Hindlimb muscle (tissue), 1 donor: ENCODE data around the gene DGKI. TPM values are rescaled to one million over a fixed set of nuclear protein-coding genes. Genes with fewer than 3 reads are reported as not detected.
"Not testable (repeated sequence)": the region's sequence is repeated elsewhere in the genome, so short reads cannot be mapped to it uniquely, and the experiment has no call there.

ENCODE experiments used
- DNase-seq: peaks from one replicate; pipeline ENCODE4 v3.0.0-alpha.2; 2013
- polyA plus RNA-seq: library from polyadenylated mRNA; unstranded; fragments of 120-200 nt; gene quantifications from one replicate; pipeline ENCODE4 v1.2.1, GENCODE V29; 2013; ENCODE audit not compliant: insufficient read length

The DGKI gene
- polyA plus RNA-seq, 1 donor: 0.61 TPM

DNA sequence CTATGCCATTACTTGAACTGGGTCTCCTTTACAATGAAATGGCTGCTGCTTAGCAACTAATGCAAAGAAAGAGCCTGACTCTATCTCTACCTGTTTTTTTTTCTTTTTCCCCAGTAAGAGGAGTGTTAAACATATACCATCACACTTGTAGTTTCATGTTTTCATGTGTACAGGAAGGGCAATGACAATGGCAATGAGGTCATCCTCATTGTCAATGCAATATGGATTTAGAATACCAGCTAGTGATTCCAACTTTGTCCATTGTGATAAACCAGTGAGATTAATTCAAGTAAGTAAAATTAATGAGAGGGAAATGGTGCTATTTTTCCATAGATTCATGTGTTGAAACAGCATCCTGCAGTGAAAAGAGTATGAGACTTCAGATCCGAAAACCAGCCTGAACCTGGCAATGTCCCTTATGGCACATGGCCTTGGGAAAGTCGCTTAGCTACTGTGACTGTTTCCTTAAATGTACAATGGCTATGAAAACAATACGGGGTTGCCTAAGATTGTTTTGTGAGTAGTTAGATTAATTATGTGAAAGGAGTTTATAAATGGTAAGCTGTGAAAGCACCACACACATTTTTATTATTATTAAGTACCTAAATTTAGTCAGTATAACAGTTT, 11.2 kb downstream of the DGKI start:
- DNase-seq: no peak

DNA sequence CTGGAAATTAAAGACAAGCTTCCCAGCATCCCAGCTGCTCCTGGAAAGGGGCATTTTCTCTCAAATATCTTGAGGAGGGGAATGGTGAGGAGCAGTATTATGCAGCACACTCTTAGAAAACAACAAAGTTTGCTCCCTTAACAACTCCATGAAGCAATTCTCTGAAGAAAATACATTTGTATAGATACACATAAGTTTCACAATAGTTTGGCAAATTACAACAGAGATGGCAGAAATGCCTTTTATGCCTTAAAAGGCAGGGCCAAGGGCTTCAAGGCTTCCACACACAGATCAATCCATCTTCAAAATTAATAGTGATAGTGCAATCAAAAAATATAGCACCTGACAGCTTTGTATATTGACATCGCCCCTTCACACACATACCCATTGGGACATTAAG, 12.2 kb downstream of the DGKI start:
- no peak for DNase-seq

DNA sequence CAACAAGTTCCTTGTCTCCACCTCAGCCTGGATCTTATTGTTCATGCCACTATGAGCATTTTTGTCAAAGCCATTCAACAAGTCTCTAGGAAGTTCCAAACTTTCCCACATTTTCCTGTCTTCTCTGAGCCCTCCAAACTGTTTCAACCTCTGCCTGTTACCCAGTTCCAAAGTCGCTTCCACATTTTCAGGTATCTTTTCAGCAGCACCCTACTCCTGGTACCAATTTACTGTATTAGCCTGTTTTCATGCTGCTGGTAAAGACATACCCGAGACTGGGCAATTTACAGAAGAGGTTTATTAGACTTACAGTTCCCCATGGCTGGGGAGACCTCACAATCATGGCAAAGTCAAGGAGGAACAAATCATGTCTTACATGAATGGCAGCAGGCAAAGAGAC, 13.8 kb downstream of the DGKI start:
- not testable (repeated sequence) for DNase-seq

DNA sequence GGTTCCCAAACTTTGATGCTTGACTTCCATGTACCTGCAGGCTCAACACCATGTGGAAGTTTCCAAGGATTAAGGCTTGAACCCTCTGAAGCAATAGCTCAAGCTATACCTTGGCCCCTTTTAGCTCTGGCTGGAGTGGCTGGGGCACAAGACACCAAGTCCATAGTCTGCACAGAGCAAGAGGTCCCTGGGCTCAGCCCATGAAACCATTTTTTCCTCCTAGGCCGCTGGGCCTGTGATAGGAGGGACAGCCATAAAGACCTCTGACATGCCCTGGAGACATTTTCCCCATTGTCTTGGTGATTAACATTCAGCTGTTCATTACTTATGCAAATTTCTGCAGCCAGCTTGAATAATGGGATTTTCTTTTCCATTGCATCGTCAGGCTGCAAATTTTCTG, 14.4 kb downstream of the DGKI start:
- DNase-seq: no peak

DNA sequence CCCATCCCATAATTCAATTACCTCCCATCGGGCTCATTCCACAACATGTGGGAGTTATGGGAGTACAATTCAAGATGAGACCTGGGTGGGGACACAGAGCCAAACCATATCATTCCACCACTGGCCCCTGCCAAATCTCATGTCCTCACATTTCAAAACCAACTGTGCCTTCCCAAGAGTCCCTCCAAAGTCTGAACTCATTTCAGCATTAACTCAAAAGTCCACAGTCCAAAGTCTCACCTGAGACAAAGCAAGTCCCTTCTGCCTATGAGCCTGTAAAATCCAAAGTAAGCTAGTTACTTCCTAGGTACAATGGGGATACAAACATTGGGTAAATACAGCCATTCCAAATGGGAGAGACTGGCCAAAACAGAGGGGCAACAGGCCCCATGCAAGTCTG, 15.2 kb downstream of the DGKI start:
- DNase-seq: not testable (repeated sequence)

DNA sequence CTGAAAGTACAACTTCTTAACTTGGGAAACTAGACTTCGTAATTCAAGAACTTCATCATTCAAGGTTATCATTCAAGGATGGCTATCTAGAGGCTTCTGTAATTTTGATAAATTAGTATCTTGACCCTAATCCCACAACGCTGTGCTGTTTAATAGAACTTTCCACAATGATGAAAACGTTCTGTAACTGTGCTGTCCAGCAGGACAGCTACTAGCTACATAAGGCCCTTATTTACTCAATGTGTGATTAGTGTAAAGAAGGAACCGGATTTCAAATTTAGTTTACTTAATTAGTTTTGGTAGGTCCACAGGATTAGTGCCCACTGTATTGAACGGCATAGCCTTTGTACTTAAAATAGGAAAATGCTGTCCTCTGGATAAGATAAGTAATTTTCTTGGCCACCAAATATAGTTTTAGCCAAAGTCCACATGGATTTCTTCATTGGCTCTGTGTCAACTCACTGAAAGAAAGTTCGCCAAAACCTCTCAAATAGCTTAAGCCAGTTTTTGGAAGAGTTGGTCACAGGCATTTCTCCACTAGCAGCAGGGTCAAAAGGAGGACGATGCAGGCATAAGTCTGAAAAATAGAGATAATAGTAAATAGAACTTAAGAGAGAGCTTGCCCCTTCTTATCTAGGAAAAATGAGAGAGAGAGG, 17.3 kb downstream of the DGKI start:
- no peak for DNase-seq

DNA sequence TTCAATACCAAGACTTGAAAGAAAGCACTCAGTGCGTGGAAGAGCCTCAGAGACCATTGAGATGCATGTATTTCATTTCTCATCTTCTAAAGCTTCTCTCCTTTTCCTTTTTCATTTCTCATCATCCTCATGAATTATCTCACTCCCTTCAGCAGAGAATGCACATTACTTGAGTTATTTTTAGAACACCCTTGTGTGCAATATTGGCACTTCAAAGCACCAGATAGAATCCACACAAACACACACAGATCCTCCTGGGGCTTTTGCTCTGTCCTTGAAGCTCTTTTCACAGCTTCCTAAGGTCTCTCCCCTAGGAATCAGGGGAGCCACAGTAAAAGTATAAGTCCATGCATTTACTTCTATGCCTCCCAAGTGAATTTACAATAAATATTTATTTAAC, 18.3 kb downstream of the DGKI start:
- DNase-seq: no peak

DNA sequence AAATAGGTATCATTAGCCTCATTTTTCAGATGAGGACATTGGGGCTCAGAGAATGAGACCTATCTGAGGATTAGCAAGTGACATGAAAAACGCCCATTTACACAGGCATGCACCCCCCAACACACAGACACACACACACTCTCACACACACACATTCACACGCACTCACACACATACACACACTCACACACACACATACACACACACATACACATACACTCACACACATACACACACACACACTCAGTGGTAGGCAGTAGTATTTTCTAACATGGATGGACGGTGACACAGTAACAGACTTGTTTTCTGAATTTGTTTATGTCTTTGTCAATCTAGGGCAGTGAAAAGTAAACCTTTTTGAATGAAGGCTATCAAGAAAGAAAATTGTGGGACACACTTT, 21.3 kb downstream of the DGKI start:
- DNase-seq: no peak

DNA sequence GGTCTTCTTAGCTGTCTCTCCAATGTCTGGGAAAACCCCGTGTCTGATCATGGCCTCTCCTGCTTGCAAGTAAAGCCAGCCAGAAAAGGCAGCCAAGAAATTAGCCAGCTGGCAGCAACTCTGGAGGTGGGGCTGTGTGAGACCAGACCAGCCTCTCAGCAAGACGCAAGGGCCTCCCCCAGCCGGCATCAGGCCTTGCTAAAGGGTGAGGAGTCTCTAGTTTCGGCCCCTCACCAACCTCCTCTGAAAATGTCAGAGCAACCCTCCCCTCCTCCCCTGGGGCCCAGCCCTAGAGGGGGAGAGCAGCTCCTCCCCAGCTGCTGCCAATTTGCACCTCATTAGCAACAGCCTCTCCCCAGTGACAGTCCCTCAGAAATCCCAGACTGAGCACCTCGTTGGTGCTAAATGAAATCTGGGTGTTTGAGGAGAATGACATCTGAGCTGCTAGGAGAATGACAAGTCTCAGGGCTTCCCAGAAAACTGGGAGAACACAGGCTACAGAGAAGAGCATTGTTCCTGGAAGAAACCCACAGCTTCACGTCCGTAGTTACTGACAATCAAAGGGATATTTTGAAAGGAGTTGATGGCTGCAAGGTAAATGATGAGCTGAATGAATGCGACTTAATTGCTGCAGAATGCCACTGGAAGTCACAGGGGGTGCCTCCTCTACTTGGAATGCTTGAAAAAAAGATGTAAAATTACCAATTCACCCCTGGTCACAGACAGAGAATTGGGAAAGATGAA, 25.9 kb downstream of the DGKI start:
- DNase-seq: peak; percentile 80

DNA sequence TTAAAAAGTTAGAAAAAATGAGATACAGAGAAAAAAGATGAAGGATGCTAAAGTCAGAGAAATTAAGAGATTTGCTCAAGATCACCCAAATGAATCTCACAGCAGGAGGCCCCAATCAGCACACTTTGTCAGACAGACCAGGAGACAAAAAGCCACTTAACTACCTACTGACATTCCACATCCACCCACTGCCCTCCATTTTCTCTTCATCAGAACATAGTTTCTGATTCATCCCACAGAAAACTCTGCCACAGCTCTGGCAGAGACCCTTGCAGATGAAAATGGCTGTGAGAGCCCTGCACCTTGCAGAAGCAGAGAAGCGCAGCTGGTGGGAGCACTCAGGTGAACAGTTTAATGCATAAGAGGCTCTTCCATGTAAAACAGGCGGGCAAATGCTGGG, 26.6 kb downstream of the DGKI start:
- no peak for DNase-seq

DNA sequence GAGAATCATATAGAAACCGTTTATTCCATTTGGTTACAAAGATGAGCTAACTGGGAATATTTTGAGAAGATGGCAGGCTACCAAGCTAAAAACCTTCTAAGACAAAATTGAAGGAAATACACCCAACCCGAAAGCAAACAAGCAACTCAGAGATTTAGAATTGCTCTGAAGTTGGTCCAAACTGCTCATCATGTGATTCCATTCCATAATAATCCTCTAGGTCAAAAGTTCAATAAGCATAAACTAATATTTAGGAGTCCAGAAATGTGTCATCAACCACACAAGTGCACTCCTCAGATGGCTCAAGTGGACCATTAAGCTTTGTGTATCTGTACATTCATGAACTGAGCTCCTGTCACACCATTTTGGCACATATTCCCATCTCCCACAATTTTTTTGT, 28.7 kb downstream of the DGKI start:
- no peak for DNase-seq

DNA sequence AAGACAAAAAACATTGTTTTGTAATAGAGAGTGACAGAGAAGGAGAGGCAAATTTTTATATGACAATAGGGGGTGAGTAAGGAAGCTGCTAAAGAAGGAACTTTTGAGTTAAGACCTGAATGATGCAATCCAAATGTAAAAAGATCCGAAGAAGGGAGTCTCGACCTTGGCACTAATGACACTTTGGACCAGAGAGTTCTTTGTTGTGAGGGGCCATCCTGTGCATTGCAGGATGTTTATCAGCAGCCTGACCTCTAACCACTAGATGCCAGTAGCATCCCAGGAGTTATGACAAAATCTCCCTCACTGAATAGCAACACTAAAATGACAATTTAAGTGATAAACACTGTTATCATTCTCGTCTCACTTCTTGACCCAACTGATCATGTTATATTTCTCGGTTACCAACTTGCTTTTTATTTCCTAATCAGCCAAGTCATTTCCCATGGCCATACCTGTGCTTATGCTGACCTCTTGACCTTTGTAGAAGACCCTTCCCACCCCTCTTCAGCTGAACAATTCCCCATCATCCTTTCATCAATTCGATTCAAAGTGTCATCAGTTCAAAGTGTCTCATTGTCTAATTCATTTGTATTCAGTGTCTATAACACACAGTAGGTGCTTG, 30.0 kb downstream of the DGKI start:
- no peak for DNase-seq

DNA sequence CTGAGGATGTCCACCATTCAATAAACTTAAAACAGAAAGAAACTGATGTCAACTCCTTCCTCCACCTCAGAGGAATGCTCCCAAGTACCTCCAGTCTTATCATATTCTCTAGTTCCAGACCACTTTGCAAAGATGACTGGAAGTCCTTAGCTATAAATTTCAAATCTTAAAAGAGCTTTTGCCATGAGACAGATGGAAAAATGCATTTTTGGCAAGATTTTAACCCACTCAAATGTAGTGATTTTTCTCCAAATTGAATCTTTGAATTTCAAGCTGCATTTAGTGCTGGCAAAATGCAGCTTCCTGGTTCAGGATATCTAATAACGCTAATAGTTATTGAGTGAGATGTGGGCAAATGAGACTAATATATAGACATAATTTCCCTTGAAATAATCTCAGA, 33.2 kb downstream of the DGKI start:
- DNase-seq: no peak

DNA sequence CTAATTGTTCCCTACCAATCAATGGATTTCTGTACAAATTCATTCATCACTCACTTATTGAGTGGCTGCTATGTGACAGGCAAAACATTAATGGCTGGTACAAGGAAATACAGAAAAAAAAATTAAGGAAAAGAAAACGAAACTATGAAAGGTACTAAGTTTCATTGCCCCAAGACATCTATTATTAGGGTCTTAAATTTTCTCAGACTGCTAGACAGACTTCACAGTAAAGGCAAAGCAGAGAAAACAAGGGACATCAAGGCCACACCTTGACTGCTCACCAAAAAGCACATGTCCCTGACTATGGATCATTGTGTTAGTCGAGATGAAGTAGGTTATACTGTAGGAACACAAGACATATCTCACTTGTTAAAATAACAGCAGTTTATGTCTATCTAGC, 36.5 kb downstream of the DGKI start:
- DNase-seq: no peak

DNA sequence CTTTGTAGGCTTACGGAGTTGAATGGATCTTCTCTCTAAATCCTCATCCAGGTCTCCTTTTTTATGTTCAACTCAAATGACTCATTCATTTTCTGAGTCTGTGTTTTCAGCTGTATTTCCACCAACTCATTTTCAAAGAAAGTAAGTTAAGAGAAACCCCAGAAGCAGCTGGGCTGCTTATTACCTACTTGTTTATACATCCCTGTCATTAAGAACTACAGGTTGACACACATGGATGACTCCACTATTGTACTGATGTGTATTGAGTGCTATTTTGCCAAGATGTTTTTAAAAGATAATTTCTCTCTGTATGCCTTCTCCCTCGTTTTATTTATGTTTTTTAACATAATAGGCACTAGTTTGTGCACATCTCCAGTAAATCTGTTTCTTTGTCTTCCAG, 41.9 kb downstream of the DGKI start:
- DNase-seq: no peak

DNA sequence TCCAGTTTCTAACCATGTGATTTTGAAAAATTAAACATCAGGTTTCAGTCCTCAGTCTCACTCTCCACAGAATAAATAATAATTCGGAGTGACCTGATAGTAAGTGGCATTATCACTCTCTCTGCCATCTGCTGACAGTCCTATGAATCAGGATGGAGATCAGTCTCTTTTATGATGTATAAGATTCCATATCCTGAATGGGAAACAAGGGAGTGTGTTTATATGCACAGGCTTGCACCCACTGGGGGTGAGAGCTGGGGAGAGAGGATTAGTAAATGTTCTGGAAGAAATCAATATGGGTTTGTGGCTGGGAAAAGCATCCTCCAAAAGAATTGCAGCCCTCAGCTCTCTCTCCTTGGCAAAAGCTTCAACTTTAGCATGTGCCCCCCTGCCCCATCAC, 45.3 kb downstream of the DGKI start:
- no peak for DNase-seq

DNA sequence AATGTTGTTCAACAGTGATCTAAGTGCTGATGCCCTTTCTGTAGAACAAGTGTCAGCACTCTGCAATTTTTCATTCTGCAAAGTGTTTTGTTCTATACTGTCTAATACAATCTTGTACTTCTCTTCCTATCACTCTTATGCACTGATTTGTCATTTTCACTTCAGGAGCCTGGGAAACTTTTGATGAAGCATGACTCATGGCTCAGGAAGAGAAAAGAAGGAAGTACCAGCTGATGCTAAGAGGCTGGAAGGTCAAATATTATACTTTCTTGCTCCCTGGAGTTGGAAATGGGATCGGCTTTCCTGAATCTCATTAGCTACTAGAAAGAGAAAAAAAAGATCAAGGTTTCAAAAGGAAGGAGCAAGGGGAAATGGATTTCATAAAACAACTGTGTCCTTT, 45.8 kb downstream of the DGKI start:
- no peak for DNase-seq

DNA sequence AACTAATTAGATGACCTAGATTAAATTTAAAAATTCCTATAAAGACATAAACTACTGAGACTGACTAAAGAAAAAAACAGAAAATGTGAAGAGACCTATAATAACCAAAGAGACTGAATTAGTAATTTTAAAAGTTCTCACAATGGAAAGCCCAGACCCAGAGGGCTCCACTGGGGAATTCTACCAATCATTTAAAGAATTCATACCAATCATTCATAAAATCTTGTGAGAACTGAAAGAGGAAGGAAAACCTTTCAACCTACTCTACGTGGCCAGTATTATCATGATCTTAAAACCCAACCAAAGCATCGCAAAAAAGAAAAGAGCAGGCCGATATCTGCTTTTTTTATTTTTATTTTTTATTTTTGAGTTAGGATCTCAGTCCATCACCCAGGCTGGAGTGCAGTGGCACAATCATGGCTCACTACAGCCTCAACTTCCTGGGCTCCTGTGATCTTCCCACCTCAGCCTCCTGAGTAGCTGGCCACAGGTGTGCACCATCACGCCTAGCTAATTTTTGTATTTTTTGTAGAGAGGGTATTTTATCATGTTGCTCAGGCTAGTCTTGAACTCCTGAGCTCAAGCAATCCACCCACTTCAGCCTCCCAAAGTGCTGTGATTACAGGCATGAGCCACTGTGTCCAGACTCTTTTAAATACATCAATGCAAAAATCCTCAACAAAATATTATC, 48.6 kb downstream of the DGKI start:
- DNase-seq: no peak

DNA sequence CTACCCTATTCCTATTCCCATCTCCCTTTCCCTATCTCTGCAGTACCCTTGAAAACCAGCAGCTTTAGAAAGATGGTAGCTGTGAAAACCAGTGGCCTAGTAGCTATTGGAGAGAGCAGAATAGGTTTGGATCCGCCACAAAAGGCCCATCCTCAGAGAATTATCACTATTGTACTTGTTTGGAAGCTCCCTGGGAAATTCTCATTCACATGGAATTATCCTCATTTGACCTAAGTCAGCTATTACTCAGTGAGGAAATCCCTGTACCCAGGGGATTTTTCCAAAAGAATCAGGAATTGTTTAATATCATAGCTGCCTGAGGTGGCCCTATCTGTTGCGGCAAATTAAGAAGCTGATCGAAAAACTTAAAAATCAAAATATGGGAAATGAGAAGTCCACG, 51.6 kb downstream of the DGKI start:
- no peak for DNase-seq

DNA sequence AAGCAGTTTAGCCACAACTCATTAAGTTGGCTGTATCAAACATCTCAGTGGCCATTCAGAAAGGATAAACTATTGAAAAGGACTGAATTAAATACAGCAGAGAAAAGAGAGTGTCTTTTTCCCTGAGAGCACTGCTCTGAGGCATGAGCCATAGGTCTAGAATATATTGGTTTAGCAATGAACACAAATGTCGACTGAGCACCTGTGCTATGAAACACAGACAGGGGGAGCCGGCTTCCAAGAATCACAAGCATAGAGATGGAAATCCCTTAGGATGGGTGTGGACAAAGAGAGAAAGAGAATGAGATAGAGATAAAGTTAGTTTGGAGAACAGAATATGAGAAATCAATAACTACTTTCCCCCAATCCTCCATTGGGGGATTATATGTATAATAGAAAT, 54.8 kb downstream of the DGKI start:
- DNase-seq: no peak

DNA sequence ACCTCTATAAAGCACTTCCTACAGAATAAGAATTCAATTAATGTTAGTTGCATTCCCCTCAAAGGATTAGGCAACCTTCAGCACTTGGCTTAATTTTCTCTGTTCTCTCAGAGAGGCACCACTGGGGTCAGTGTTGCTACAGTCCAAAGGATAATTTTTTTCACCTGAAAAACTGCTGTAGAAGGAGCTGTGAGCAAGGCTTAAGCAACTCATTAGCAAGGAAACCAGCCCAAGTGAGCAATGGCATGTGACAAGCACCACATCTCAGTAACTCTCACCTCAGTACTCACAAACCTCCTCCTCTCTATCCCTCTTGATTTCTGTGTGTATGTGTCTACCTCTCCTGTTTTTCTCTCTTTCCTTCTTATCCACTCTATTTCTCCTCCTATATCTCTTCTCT, 55.9 kb downstream of the DGKI start:
- DNase-seq: no peak

DNA sequence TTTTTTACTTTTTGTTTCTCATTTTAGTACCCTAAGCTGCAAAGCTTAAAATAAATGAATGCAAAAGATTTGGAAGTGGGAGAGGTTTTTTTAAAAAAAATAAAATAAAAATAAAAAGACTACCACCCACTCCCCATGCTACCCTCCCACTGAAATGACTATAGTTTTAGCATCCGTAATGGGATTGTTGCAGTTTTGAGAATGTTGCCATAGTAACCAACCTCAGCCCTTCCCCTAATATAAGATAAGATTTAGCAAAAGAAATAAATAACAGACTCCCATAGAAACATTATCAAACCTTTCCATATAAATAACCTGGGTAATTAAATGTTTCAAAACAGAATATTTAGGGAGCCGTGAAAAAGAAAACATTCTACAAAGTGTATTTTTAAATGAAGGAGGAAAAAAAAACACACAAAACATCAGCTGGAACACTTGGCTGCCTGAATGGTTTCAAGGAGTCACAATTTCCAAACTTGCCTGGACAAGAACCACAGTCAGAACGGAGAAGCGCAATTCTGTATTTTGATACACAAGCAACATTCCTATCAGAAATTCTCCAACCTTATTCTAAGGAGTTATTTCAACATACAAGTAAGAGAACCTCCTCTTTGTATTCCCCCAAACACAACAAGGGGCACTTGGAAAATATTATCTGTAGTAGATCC, 57.4 kb downstream of the DGKI start:
- peak; percentile 32 for DNase-seq
